ENCODE data around the gene AGPS.
"Not testable (repeated sequence)": the region's sequence is repeated elsewhere in the genome, so short reads cannot be mapped to it uniquely, and the experiment has no call there.

The AGPS gene
- long read RNA-seq, donor 1, full-length matches to known transcripts, result 12 of 26 reads
- long read RNA-seq, donor 1, partial matches to known transcripts, result 14 of 26 reads
- long read RNA-seq, donor 1, other reads (novel, unspliced or antisense), result 0 of 26 reads
- long read RNA-seq, donor 2, full-length matches to known transcripts, result 4 of 28 reads
- long read RNA-seq, donor 2, partial matches to known transcripts, result 24 of 28 reads
- long read RNA-seq, donor 2, other reads (novel, unspliced or antisense), result 0 of 28 reads
- long read RNA-seq, donor 3, full-length matches to known transcripts, result 7 of 15 reads
- long read RNA-seq, donor 3, partial matches to known transcripts, result 8 of 15 reads
- long read RNA-seq, donor 3, other reads (novel, unspliced or antisense), result 0 of 15 reads
- long read RNA-seq, donor 4, full-length matches to known transcripts, result 4 of 4 reads
- long read RNA-seq, donor 4, partial matches to known transcripts, result 0 of 4 reads
- long read RNA-seq, donor 4, other reads (novel, unspliced or antisense), result 0 of 4 reads
- long read RNA-seq, donor 5, full-length matches to known transcripts, result 8 of 8 reads
- long read RNA-seq, donor 5, partial matches to known transcripts, result 0 of 8 reads
- long read RNA-seq, donor 5, other reads (novel, unspliced or antisense), result 0 of 8 reads
- long read RNA-seq, donor 6, full-length matches to known transcripts, result 2 of 2 reads
- long read RNA-seq, donor 6, partial matches to known transcripts, result 0 of 2 reads
- long read RNA-seq, donor 6, other reads (novel, unspliced or antisense), result 0 of 2 reads
- long read RNA-seq, donor 7, full-length matches to known transcripts, result 2 of 2 reads
- long read RNA-seq, donor 7, partial matches to known transcripts, result 0 of 2 reads
- long read RNA-seq, donor 7, other reads (novel, unspliced or antisense), result 0 of 2 reads
- long read RNA-seq, donor 8, full-length matches to known transcripts, result 7 of 21 reads
- long read RNA-seq, donor 8, partial matches to known transcripts, result 14 of 21 reads
- long read RNA-seq, donor 8, other reads (novel, unspliced or antisense), result 0 of 21 reads

GRCh38 chr2:177392373-177393202 is at the start of gene AGPS:
TSS of gene AGPS (plus strand) at chr2:177392773. CDS start at chr2:177392790, 17 bp downstream.
- peak; percentile 89 for DNase-seq

- DNase-seq, result no peak
Measured at GRCh38 chr2:177343773-177344172, 48.8 kb upstream of the AGPS start.

GRCh38 chr2:177344316-177344715 is 48.3 kb upstream of the AGPS start:
- no peak for DNase-seq

- DNase-seq, result no peak
Measured at GRCh38 chr2:177346192-177346591, 46.4 kb upstream of the AGPS start.

- DNase-seq, result no peak
Measured at GRCh38 chr2:177347570-177347969, 45.0 kb upstream of the AGPS start.

GRCh38 chr2:177348118-177348654 is 44.4 kb upstream of the AGPS start:
- DNase-seq, result no peak

- DNase-seq, result no peak
Measured at GRCh38 chr2:177348733-177349693, 43.6 kb upstream of the AGPS start.

- DNase-seq, result not testable (repeated sequence)
Measured at GRCh38 chr2:177350624-177351023, 41.9 kb upstream of the AGPS start.

GRCh38 chr2:177351121-177351520 is 41.5 kb upstream of the AGPS start:
- not testable (repeated sequence) for DNase-seq

GRCh38 chr2:177352441-177353186 is 40.0 kb upstream of the AGPS start:
- no peak for DNase-seq

- DNase-seq, result no peak
Measured at GRCh38 chr2:177353187-177353478, 39.4 kb upstream of the AGPS start.

- not testable (repeated sequence) for DNase-seq
Measured at GRCh38 chr2:177354541-177354940, 38.0 kb upstream of the AGPS start.

- no peak for DNase-seq
Measured at GRCh38 chr2:177355874-177356273, 36.7 kb upstream of the AGPS start.

GRCh38 chr2:177359836-177360595 is 32.6 kb upstream of the AGPS start:
- DNase-seq, result no peak

GRCh38 chr2:177362499-177362898 is 30.1 kb upstream of the AGPS start:
- no peak for DNase-seq

GRCh38 chr2:177363332-177363731 is 29.2 kb upstream of the AGPS start:
- DNase-seq, result no peak

- not testable (repeated sequence) for DNase-seq
Measured at GRCh38 chr2:177365764-177366163, 26.8 kb upstream of the AGPS start.

GRCh38 chr2:177368023-177368422 is 24.6 kb upstream of the AGPS start:
- not testable (repeated sequence) for DNase-seq

GRCh38 chr2:177379354-177379753 is 13.2 kb upstream of the AGPS start:
- no peak for DNase-seq
